ENCODE data around the gene IL4I1. TPM values are rescaled to one million over a fixed set of nuclear protein-coding genes. Genes with fewer than 3 reads are reported as not detected.
A peak's percentile ranks its signal among the peaks of the same experiment; 100 is the strongest.

The IL4I1 gene
- total RNA-seq, 1 donor from 2014 or later: 0.12 TPM

GRCh38 chr19:49864890-49865289, 31.8 kb downstream of the IL4I1 start:
- peaks cover 47% of the 10 kb centered on the region for H3K4me1 Mint-ChIP-seq

GRCh38 chr19:49863935-49864320, 32.8 kb downstream of the IL4I1 start:
- Mint-ChIP-seq H3K27ac (ENCODE audit: unreplicated experiment) (no peak overlapping the region), H3K36me3 (ENCODE audit: low read depth) (peaks cover 18% of the 10 kb centered on the region)

More at GRCh38 chr19:49864890-49865289, 31.8 kb downstream of the IL4I1 start:
- peaks cover 27% of the 10 kb centered on the region for H3K27me3 Mint-ChIP-seq (ENCODE audit: low read depth)
- TF ChIP-seq, protein P1, sequence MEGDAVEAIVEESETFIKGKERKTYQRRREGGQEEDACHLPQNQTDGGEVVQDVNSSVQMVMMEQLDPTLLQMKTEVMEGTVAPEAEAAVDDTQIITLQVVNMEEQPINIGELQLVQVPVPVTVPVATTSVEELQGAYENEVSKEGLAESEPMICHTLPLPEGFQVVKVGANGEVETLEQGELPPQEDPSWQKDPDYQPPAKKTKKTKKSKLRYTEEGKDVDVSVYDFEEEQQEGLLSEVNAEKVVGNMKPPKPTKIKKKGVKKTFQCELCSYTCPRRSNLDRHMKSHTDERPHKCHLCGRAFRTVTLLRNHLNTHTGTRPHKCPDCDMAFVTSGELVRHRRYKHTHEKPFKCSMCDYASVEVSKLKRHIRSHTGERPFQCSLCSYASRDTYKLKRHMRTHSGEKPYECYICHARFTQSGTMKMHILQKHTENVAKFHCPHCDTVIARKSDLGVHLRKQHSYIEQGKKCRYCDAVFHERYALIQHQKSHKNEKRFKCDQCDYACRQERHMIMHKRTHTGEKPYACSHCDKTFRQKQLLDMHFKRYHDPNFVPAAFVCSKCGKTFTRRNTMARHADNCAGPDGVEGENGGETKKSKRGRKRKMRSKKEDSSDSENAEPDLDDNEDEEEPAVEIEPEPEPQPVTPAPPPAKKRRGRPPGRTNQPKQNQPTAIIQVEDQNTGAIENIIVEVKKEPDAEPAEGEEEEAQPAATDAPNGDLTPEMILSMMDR (conservative IDR thresholded peaks at IDR 0.05): no peak
- DNase-seq (ENCODE audit: low read depth, low spot score): no peak
- no peaks in the 10 kb centered on the region for H3K9me3 Mint-ChIP-seq
- H3K36me3 Mint-ChIP-seq (ENCODE audit: low read depth): peaks cover 18% of the 10 kb centered on the region
- H3K27ac Mint-ChIP-seq (ENCODE audit: unreplicated experiment): no peak overlapping the region
- no peak overlapping the region for H3K4me3 Mint-ChIP-seq

DNA sequence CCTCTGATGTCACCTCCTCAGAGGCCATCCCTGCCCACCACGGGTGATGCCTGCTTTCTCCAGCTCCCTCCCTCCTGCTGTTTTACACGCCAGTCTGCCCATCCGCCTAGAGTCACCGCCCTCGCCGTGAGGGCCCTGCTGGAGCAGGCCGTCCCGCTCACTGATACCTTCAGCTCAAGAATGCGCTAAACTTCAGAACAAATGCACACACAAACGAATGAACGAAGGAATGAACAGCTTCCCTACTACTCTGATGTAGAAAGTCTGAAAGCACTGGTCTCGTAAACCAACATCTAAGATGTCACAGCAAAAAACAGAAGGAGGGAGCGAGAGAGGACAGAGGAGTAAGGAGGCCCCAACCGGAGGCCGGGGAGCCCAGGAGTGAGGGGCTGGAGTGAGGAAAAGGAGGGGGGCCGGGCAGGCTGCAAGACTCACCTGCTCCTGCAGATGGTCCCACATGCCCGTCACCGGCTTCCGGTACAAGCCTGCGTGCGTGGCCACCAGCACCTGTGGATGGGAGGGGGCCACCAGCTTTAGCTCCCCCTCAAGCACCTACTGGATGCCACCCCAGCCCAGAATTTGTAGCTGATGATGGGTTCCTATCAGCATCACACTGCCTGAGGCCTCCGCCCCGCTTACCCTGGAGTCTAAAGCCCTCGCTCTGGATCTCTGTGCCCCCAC, 33.3 kb downstream of the IL4I1 start:
- TF ChIP-seq, protein P1 (conservative IDR thresholded peaks at IDR 0.05): no peak
- Mint-ChIP-seq H3K4me1 (peaks cover 47% of the 10 kb centered on the region), H3K27ac (ENCODE audit: unreplicated experiment) (no peak overlapping the region), H3K4me3 (peak overlapping the region; percentile 78), H3K9me3 (no peaks in the 10 kb centered on the region), H3K27me3 (ENCODE audit: low read depth) (peaks cover 36% of the 10 kb centered on the region), H3K36me3 (ENCODE audit: low read depth) (peaks cover 18% of the 10 kb centered on the region)
- no peak for DNase-seq (ENCODE audit: low read depth, low spot score)

More at GRCh38 chr19:49863935-49864320, 32.8 kb downstream of the IL4I1 start:
- Mint-ChIP-seq H3K27me3 (ENCODE audit: low read depth) (peaks cover 31% of the 10 kb centered on the region), H3K4me3 (no peak overlapping the region), H3K9me3 (no peaks in the 10 kb centered on the region), H3K4me1 (peaks cover 47% of the 10 kb centered on the region)
- no peak for DNase-seq (ENCODE audit: low read depth, low spot score)
- TF ChIP-seq, protein P1 (conservative IDR thresholded peaks at IDR 0.05): no peak

DNA sequence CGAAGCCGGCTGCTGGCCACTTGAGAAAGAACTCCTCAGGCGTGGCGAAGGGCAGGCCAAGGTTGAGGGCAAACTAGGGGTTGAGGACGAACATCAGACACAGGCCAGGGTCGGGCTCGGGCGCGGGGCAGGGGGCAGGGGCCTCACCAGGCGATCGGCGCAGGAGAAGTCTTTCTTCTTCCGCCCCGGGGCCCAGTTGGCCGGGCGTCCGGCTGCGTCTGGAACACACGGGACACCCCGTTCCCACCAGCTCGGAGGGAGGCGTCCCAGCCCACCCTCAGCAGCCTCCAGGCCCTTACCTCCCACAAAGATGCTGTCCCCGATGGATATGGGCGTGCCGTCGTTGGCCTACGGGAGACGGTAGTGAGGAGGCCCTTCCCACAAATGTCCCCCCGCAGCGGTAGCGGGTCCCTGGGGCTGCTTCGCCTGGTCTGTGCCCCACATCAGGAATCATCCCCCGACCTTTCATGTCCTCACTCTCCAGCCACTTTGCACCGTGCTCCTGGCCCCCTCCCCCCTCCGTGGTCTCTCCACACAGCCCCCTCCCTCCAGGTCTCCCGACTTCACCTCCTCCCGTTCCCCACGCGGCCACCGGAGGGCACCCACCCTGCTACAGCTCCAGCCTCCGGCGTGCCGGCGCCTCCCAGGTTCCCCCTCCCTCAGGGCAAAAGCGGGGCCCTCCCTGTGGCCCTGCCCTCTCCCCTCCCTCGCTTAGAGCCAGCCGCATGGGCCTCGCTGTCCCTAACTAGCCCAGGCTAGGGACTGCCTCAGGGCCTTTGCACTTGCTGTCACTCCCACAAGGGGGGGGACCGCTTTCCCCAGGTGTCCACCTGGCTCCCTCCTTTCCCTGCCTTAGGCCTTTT, 34.1 kb downstream of the IL4I1 start:
- no peak for DNase-seq (ENCODE audit: low read depth, low spot score)
- Mint-ChIP-seq H3K27me3 (ENCODE audit: low read depth) (peaks cover 34% of the 10 kb centered on the region), H3K4me3 (peak overlapping the region; percentile 78), H3K36me3 (ENCODE audit: low read depth) (peaks cover 18% of the 10 kb centered on the region), H3K4me1 (peaks cover 43% of the 10 kb centered on the region), H3K27ac (ENCODE audit: unreplicated experiment) (no peak overlapping the region), H3K9me3 (no peaks in the 10 kb centered on the region)
- TF ChIP-seq, protein P1 (conservative IDR thresholded peaks at IDR 0.05): peak; percentile 41

- no peak for DNase-seq (ENCODE audit: low read depth, low spot score)
- H3K9me3 Mint-ChIP-seq: no peaks in the 10 kb centered on the region
- H3K27ac Mint-ChIP-seq (ENCODE audit: unreplicated experiment): no peak overlapping the region
- TF ChIP-seq, protein P1 (conservative IDR thresholded peaks at IDR 0.05): no peak
- H3K4me3 Mint-ChIP-seq: peak overlapping the region; percentile 81
- peaks cover 30% of the 10 kb centered on the region for H3K27me3 Mint-ChIP-seq (ENCODE audit: low read depth)
- H3K4me1 Mint-ChIP-seq: peaks cover 35% of the 10 kb centered on the region
- peaks cover 18% of the 10 kb centered on the region for H3K36me3 Mint-ChIP-seq (ENCODE audit: low read depth)
Measured at GRCh38 chr19:49861541-49862378, 34.9 kb downstream of the IL4I1 start.

Measured in neural crest cell (in vitro differentiated cells).